ENCODE data around the gene CIT. TPM values are rescaled to one million over a fixed set of nuclear protein-coding genes. Genes with fewer than 3 reads are reported as not detected.
A peak's percentile ranks its signal among the peaks of the same experiment; 100 is the strongest.

Gene CIT
- total RNA-seq, 1 experiment from 2014 or later, result 33.4 TPM

GRCh38 chr12:119704065-119704747 is 172.9 kb downstream of the CIT start:
- peak; percentile 53 for DNase-seq (ENCODE audit: low read depth)

- DNase-seq (ENCODE audit: low read depth), result no peak
These were observed 177.0 kb downstream of the CIT start for GRCh38 chr12:119700078-119700477.

- DNase-seq (ENCODE audit: low read depth), result no peak
These were observed 177.8 kb downstream of the CIT start for GRCh38 chr12:119699199-119699760.

- DNase-seq (ENCODE audit: low read depth), result no peak
These were observed 180.2 kb downstream of the CIT start for GRCh38 chr12:119696943-119697342.

- no peak for DNase-seq (ENCODE audit: low read depth)
These were observed 182.1 kb downstream of the CIT start for GRCh38 chr12:119695034-119695433.

- DNase-seq (ENCODE audit: low read depth), result no peak
These were observed 183.0 kb downstream of the CIT start for GRCh38 chr12:119694111-119694510.

- DNase-seq (ENCODE audit: low read depth), result no peak
These were observed 183.6 kb downstream of the CIT start for GRCh38 chr12:119693511-119693910.

- peak; percentile 91 for DNase-seq (ENCODE audit: low read depth)
These were observed 184.1 kb downstream of the CIT start for GRCh38 chr12:119692997-119693396.

- no peak for DNase-seq (ENCODE audit: low read depth)
These were observed 184.7 kb downstream of the CIT start for GRCh38 chr12:119692410-119692809.

- DNase-seq (ENCODE audit: low read depth), result no peak
These were observed 185.8 kb downstream of the CIT start for GRCh38 chr12:119691202-119691810.

- no peak for DNase-seq (ENCODE audit: low read depth)
These were observed 187.1 kb downstream of the CIT start for GRCh38 chr12:119689935-119690500.

GRCh38 chr12:119687879-119688278 is 189.2 kb downstream of the CIT start:
- no peak for DNase-seq (ENCODE audit: low read depth)

- DNase-seq (ENCODE audit: low read depth), result no peak
These were observed 189.7 kb downstream of the CIT start for GRCh38 chr12:119687406-119687805.

GRCh38 chr12:119686776-119687175 is 190.3 kb downstream of the CIT start:
- no peak for DNase-seq (ENCODE audit: low read depth)

- DNase-seq (ENCODE audit: low read depth), result no peak
These were observed 190.8 kb downstream of the CIT start for GRCh38 chr12:119686355-119686754.

GRCh38 chr12:119685375-119685774 is 191.7 kb downstream of the CIT start:
- DNase-seq (ENCODE audit: low read depth), result no peak

- DNase-seq (ENCODE audit: low read depth), result no peak
These were observed 192.3 kb downstream of the CIT start for GRCh38 chr12:119684711-119685369.

- DNase-seq (ENCODE audit: low read depth), result no peak
These were observed 193.3 kb downstream of the CIT start for GRCh38 chr12:119683816-119684215.

- DNase-seq (ENCODE audit: low read depth), result peak; percentile 62
These were observed 193.7 kb downstream of the CIT start for GRCh38 chr12:119683413-119683812.

- DNase-seq (ENCODE audit: low read depth), result no peak
These were observed 194.4 kb downstream of the CIT start for GRCh38 chr12:119682639-119683252.

- no peak for DNase-seq (ENCODE audit: low read depth)
These were observed 195.1 kb downstream of the CIT start for GRCh38 chr12:119681728-119682638.
